NCI-H2196 (cell line): Measurements from ENCODE around the gene EFCAB14.
"Not testable (repeated sequence)": the region's sequence is repeated elsewhere in the genome, so short reads cannot be mapped to it uniquely, and the experiment has no call there.

ENCODE experiments used
- DNase-seq: peaks from one replicate; lab custom pipeline; 2025; ENCODE audit not compliant: unreplicated experiment; lab: John Stamatoyannopoulos, UW

The EFCAB14 gene

DNA sequence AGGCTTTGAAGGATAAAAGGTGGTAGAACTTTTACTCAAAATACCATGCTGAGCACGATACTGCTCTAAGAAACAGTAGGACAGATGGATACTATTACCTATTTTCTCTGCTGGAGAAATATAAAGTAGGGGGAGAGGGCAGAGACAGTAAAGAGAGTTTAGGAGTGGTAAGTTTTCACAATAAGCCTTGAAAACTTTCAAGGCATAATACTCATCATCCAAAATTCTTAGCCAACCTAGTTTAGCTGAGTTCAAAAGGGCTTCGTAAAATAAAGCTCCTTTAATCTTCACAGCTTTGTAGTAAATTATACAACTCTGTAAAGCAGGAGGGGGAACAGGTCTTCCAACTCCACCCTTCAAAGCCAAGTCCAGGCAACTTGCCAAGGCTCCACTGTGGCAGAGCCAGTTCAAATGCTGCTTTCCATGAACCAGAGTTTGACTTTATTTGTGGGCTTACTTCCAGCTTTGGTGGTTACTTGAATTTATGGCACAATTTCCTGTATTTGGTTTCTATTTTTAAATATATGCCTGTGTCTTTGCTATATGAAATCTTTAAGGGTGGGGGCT, 31.7 kb downstream of the EFCAB14 start:
- peak; percentile 83 for DNase-seq

DNA sequence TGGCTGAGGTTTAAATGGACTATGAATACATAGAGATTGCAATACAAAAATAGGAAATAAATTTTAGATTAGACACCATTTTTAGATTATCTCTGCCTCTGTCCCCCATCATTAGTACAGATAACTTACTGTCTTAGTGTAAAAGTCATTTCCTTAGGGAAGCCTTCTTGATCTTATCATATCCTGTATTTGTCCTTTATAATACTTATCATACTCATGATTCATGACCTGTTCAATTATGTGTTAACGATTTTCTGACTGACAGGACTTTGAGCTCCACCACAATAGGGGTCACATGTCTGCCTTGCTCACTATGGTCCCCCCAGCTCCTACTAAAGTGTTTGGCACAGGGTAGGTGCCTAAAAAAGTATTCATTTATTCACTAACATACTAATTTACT, 32.7 kb downstream of the EFCAB14 start:
- DNase-seq: no peak

DNA sequence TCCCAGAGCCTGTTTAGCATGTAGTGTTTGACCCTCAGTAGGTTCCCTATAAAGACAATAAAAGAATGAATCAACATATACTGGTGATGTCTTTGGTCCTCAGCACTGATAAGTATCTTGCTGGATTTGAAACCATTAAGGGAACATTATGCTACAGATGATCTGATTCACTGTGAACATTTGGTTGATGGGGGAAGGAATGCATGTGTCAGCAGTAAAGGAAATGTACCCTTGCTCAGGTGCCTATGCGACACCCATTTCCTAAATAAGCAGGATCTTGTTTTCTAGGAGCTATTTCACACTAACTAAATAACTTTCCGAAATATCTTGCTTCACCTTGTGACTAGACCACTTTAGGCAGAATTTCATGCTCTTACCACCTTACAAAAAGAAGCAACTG, 34.2 kb downstream of the EFCAB14 start:
- DNase-seq: no peak

DNA sequence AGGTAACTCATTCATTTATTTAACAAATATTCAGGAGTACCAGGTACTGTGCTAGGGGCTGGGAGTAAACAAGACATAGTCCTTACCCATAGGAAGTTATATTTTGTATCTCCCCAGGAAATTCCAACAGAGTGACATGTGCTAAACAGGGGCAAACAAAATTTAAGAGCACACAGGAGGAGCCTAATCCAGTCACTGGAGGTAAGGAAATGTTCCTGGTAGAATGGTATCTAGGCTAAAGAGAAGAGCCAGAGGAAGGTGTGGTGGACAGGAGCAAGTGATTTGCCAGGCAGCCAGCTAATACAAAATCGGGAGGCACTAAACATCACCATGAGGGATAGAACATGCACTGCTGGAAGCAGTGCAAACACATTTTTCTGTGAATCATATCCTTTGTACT, 36.9 kb downstream of the EFCAB14 start:
- DNase-seq: no peak

DNA sequence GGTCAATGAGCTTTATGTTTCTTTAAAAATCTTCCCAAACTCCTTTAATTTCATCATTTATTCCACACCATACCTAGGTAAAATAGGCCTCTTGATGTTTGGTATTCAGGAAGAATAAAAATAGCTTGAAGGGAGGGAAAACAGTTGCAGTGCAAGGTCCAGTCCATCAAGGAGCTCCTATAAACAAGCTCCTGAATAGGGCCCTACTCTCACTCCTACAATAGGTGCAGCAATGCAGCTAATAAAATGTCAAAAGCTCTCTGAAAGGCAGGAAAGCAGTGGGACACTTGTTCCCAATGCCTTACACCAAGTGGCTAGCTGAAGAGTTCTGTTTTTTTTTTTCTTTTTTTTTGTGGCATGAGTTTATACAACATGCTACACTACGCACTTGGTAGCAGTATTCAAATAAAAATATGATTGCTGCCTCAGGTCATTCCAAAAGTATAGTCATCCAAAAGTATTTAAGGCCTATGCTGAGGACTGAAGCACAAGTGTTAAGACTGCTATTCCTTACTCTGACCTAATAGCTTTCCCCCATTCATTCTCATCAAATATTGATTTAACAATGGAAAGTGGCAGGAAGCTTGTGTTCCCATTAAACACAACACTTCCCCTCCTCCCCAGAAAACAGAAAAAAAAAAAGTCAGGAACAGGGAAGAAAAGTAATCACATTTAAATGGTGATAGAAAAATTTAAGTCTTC, 37.4 kb downstream of the EFCAB14 start:
- DNase-seq: no peak

DNA sequence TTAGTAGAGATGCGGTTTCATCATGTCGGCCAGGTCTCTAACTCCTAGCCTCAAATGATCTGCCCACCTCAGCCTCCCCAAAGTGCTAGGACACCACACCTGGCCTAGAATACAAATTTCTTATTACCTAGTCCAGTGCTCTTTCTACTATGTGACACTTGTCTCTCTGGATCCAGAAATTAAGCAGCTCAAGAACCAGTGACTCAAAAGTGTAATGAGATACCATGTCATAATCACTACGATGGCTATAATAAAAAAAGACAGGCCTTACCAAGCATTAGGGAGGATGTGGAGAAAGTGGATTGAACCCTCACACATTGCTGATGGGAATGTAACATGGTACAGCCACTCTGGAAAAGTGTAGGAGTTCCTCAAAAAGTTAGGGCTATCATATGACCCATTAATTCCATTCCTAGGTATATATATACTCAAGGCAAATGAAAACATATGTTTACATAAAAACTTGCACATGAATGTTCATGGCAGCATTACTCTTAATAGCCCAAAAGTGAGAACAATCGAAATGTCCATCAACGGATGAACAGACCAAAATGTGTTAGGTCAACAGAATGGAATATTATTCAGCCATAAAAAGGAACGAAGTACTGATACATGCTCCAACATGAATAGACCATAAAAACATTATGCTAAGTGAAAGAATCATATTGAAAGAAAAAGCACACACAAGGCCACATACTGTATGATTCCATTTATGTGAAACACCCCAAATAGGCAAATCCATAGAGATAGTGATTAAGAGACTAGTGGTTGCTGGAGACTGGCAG, 38.9 kb downstream of the EFCAB14 start:
- no peak for DNase-seq

DNA sequence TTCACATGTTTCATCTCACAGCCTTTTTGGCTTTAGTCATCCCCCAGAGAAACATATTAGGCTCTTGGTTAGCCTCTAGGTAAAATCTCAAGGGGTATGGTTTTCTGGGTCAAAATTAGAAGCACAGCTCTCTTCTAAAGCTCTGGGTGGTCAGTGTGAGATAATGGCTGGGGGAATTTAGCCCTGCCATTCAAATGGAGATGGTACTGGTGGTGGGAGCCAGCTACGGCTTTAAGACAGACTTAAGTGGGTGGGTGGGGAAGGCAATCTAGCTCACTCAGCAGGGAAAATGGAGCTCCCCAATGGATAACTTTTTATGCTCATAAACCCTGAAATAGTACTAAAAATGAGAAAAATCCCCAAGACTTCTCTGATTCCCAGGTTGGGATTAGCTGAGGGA, 41.6 kb downstream of the EFCAB14 start:
- DNase-seq: no peak

DNA sequence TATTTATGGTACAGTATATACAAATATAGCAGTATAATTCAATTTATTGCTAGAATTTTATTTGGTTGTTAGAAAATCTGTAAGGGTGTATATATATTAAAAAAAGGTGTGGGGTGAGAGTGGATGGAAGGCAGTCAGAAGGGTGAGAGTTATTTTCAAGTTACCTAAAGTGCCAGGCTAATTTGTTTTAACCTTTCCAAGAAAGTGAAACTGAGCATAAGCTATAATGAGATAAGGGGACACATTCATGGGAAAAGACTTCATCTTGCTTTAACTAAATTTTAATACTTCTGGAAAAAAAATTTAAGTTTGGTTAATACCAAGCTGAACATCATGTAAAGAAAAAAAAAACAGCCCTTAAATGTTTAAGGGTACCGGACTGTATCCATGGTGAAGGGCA, 42.4 kb downstream of the EFCAB14 start:
- DNase-seq: no peak

DNA sequence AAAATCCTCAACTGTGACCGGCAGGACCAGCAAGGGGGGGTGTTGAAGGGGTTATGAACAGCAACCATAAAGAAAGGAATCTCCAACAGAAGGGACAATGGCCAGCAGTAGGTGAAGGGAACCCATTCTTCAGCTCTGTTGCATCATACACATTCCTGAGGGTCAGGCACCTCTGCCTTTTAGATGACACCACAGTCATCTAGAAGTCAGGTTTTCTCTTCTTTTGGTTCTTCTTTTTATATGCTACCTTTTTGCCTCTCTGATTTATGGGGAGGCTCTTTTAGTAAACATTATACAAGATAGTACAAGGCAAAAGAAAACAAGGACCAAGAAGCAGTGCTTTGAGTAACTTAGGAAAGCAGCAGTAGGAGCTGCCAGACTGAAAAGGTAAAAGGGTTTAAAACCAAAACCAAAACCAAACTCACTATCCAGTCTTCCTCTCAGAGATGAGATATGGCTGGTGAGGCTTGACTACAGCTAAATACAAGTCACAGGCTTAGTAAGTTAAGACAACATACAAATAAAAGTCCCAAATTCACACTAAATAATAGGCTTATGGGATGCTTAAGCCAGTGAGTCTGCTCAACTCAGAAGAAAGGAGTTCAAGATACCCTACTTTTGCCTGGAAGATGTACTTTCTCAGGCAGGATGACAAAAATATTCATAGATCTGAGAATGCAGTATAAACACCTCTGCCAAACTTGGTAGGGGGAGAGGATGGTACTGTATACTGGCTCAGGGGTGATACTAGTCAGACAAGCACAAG, 43.2 kb downstream of the EFCAB14 start:
- no peak for DNase-seq

DNA sequence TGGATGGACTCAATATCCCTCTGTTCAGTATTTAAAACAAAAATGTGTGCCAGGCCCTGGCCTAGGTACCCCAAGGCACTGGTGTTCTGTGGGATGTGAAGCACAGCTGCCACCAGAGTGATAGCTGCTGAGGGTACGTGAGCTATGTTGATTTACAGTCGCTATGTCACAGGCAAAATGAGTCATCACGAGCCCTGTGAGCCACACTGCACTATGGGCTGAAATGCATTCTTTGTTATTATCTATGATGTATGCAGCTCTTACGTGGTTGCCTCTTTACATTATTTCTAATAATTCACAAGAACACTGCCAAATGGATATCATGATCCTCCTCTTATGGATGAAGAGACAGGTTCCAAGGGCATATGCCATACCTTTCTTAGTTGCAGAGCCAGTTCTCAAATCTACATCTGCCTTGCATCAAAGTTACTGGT, 45.1 kb downstream of the EFCAB14 start:
- no peak for DNase-seq

DNA sequence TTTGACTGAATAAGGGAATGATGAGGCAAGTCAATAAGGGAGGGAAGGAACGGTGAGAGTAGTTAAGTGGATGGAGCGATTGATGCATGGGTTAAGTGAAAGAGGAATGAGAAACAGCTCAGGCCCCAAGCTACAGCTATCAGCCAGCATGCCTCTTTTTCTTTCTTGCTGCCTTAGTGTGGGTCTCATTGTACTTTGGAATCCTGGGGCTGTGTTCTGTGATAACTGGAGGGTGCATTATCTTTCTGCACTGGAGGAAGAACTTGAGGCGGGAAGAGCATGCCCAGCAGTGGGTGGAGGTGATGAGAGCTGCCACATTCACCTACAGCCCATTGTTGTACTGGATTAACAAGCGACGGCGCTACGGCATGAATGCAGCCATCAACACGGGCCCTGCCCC, 46.2 kb downstream of the EFCAB14 start:
- DNase-seq: no peak

DNA sequence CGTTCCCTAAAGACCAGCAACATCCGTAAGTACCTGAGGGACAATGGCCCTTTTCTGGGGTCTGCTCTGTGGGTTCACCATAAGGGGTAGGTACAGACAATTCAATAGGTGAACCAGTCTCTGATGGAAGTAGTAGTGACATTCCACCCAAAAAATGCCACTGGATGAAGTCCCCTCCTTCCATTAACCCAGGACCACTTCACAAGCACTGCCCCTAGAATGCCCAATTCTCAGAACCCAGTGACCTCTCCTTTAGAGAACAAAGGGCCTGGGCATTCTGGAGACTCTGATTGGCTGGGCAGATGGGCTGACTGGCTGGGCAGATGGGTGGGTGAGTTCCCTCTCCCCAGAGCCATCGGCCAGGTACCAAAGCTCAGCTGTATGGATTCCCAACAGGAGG, 47.4 kb downstream of the EFCAB14 start, which contains the start of gene TEX38:
TEX38 (plus strand) TSS at position 301 of the 400 bp plus-strand sequence; CDS start at position 382, 81 bp downstream.
- DNase-seq: no peak

DNA sequence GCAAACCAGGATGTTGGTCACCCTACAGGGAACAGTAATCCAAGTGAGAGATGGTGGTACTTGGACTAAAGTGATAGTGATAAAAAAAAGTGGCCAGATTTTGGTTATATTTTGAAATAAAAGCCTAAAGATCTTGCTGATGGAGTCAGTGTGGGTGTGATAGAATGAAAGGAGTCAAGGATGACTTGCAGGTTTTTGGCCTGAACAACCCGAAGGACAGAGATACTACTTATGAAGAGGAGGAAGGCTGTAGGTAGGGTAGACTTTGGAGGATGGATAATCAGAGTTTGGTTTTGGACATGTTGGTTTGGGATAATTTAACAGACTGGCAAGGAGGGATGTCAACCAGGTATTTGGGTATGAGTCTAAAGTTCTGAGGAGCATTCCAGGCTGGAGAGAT, 48.8 kb downstream of the EFCAB14 start:
- no peak for DNase-seq

DNA sequence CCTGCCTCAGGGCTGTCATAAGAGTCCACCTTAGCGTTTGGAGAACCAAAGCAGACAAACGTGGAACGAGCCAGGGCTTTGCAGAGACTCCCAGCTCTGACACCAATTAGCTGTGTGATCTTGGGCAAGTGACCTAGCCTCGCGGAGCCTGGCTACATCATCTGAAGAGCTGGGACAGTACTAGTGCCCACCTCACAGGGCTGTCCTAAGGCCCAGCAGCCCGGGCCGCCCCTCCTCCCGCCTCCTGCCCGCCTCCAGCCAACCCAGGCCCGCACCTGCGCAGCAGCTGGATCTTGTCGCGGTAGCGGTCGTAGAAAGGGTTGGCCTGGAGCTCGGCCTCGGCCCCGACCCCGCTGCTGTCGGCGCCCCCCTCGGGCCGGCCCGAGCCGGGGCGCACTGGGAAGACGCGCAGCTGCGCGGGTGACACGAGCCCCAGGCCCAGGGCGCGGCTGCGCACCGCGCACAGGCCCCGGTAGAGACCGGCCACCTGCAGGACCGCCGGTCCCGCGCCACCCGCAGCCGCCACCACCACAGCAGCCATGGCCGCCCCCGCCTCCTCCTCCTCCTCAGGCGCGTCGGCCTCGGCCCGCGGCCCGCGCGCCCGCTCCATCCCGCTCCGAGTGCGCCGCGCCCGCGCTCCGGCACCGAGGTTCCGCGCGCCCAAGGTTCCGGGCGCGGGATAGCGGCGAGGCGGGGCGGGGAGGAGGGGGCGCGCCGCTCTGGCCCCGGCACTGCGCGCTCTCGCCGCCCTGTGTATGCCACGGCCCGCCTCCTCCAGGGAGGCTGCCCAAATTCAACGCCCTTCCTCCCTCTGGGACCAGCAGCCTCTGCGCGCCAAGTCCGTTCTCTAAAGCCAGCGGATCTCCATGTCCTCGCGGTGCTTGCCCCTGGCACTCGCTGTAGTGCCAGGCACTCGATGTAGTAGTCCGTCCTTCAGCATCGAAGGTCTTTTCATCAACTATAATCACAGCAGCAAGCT, 50.8 kb downstream of the EFCAB14 start, which contains the start of gene ATPAF1:
ATPAF1 (minus strand) TSS at position 583 of the 979 bp plus-strand sequence; CDS start at position 541, 42 bp downstream.
- peak; percentile 83 for DNase-seq

DNA sequence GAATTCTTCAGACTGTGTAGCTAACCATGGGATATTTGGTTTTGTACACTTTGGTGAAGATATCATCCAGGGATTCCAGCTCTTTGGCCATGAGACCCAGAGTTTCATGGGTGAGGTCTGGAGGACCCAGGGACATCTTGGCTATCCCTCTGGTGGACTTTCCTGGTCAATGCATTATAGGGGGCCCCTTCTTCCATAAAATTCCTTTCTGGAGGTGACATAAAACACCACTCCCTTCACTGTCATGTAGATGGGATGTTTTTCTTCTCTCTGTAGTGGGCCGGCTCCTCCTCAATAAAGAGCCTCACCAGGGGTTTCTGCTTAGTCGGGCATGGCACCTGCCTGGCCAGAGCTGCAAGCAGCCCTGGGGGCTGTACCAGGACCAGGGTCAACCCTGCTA, 52.9 kb downstream of the EFCAB14 start:
- DNase-seq: no peak

DNA sequence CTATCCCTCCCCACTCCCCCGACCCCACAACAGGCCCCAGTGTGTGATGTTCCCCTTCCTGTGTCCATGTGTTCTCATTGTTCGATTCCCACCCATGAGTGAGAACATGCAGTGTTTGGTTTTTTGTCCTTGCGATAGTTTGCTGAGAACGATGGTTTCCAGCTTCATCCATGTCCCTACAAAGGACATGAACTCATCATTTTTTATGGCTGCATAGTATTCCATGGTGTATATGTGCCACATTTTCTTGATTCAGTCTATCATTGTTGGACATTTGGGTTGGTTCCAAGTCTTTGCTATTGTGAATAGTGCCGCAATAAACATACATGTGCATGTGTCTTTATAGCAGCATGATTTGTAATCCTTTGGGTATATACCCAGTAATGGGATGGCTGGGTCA, 56.0 kb downstream of the EFCAB14 start:
- not testable (repeated sequence) for DNase-seq

DNA sequence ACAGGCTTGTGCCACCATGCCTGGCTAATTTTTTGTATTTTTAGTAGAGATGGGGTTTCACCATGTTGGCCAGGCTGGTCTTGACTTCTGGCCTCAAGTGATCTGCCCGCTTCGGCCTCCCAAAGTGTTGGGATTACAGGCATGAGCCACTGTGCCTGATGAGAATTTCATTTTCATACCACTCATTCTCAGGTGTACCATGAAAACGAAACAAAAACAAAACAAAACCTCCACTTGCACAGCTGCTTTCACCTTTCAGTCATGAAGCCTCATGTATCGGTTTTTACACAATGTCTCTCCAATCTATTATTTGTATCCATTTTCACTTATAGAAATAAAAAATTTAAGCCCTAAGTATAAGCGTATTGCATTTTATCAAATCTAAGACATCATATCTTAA, 58.8 kb downstream of the EFCAB14 start:
- DNase-seq: not testable (repeated sequence)

DNA sequence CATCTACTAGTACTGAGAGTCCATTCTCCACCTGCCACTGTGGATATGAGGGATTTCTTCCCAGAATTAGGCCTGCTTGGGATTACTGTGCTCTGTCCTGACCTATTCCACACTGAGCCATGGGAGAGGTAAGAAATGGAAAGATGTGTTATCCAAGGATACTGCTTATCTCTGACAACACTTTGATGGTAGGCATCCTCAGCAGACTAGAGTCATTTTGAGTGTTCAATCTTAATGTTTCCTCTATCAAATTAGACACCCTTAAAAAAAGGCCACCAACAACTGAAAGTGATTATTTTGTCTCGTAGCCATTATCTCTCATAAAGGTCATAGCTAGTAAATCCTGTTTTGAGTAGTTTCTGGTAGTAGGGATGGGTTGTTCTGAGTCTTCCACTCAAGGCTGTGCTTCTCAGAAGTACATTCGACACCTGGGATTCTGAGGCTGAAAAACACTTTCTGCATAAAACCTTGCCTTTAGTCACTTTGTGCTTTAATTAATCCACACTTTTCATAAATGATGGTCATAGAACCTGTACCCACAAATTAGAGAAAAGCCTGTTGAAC, 59.5 kb downstream of the EFCAB14 start:
- DNase-seq: no peak

DNA sequence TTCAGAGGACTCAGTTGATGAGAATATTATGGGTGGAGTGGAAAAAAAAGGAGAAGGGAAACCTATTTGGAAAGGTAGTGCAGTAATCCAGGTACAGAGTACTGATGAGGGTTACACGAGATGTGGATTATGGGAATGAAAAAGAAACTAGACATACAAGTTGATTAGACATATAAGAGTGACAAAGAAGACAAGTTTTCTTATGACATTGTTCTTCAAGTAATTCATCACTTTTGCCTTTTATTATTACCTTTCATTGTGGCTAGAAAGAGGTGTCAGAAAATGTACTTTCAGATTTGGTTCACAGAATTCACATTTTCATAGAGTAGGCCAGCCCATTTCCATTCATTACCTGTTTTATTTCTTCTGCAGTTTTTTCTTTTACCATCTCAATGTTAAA, 61.1 kb downstream of the EFCAB14 start:
- DNase-seq: no peak

DNA sequence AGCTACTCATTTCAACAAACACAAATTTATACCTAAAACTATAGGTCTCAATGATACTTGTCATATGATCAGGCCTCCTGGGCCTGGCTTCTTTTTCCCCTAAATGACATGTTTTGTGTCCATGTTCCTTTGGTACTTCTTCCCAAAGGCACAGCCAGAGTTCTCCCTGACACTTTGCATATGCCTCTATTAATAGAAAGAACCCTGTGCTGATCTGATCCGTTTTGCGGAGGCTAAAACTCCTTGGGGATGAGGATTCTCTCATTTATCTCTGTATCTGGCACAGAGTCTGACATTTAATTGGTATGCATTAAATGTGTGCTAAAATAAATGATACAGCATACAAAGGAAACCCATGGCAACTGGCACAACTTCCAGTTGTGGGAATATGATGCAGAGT, 62.3 kb downstream of the EFCAB14 start:
- DNase-seq: no peak
